CD4-positive, alpha-beta T cell treated with Interleukin-17A for 4 hours (primary cell): ENCODE results near the gene MMEL1.

ENCODE experiments used
- DNase-seq: peaks from one replicate; pipeline ENCODE4 v3.0.0-alpha.2; 2020; ENCODE audit warnings: mixed read lengths

MMEL1 gene

DNA sequence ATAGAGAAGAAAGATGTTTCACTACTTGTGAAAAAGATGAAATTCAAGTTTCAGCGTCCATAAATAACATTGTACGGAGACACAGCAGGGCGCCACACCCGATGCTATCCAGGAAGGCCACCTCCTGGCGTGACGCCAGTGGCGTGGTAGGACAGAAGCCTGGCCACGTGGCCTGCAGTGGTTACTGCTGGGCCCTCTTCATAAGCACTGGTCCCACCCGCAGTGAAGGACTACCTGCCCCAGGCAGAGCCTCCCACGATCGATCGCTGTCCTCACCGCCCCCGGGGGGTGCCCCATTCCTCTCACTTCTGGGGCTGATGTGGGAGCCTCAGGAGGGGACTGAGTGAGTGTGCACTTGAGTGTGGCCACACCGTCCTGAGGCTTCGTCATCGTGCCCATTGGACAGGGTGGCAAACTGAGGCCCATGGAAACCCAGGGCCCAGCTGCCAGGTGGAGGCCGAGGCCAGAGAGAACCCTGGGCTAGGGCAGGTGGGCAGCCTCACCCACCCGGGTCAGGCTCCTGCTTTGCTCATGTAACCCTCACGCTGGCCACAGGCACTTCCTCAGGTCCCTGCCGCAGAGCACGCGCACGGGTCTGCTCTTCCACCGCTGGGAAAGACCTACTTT lies 91.1 kb downstream of the MMEL1 start:
- no peak for DNase-seq

DNA sequence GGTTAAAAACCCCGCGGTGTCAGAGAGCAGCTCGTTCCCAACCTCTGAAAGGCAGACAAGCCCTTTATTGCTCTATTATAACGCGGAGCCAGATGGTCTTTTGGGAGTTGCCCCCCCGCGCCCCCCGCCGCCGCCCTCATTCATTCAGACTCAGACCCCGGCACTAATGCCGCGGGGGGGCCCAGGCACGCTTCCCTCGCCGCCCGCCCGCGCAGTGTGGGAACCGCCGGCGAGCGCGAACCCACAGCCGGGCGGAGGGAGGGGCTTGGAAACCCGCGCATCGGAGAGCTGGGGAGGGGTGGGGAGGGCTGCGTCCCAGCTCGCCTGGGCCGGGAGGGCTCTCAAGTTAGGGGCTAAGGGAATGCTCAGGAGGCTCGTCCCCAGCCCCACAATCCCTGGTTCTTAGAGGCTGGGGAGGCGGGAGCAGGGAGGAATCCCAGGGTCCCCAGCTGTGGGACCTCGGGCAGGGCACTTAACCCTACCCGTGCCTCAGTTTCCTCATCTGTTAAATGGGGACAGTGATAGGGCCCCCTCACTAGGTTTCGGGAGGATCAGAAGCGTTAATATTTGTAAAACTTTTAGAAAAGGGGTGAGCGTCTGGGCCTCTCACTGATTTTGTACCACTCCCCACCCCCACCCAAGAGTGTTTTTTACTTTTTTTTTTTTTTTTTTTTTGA lies 91.9 kb downstream of the MMEL1 start:
- peak; percentile 44 for DNase-seq
